Measurements from ENCODE around the gene KIT.

The KIT gene

DNA sequence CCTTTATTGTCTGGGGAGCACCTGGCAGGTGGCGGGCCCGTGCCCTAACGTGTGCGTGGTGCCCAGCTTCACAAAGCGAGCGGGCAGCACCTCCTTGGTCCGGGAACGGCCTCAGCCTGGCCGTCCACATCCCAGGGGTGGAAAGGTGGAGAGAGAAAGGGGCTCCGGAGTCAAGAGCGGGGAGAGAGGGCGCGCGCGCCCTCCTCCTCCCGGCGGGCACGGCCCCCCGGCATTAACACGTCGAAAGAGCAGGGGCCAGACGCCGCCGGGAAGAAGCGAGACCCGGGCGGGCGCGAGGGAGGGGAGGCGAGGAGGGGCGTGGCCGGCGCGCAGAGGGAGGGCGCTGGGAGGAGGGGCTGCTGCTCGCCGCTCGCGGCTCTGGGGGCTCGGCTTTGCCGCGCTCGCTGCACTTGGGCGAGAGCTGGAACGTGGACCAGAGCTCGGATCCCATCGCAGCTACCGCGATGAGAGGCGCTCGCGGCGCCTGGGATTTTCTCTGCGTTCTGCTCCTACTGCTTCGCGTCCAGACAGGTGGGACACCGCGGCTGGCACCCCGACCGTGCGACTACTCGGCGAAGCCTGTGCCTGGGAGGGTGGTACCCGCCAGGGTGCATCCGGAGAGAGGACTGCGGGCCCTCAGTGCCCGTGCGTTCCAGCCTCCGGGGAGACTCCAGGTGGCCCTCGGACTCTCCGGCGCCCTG, at the start of gene KIT:
TSS of gene KIT (plus strand) at position 407 of the 701 bp plus-strand sequence. CDS start at position 465, 58 bp downstream.
- Histone ChIP-seq H3K27ac (ENCODE audit: low read depth, low read length, poor library complexity, severe bottlenecking) (no peak within 1 kb of the TSS), H3K9me3 (ENCODE audit: low read length) (no peaks in the 10 kb centered on the region), H3K4me1 (ENCODE audit: insufficient read depth, low read length, severe bottlenecking) (no peaks in the 10 kb centered on the region), H3K79me2 (ENCODE audit: insufficient read depth, low read length) (no peaks in the 10 kb centered on the region), H3K27me3 (ENCODE audit: insufficient read depth, low read length) (no peaks in the 10 kb centered on the region), H3K4me3 (ENCODE audit: low read depth, low read length, poor library complexity, severe bottlenecking) (no peak within 1 kb of the TSS), H3K36me3 (ENCODE audit: insufficient read depth, low read length) (no peaks in the 10 kb centered on the region), H2AFZ (ENCODE audit: low read length) (no peak within 1 kb of the TSS), H3K9me2 (ENCODE audit: low read depth, low read length) (no peaks in the 10 kb centered on the region), H3K4me2 (ENCODE audit: low read length) (no peak within 1 kb of the TSS), H3F3A (ENCODE audit: insufficient read depth, low read length) (no peaks in the 10 kb centered on the region), H3K9ac (ENCODE audit: low read length) (no peak within 1 kb of the TSS), H4K20me1 (ENCODE audit: insufficient read depth, low read length) (no peaks in the 10 kb centered on the region)
- no peak for TF ChIP-seq EZH2 (IDR thresholded peaks at IDR 0.05; ENCODE audit: borderline replicate concordance, low read length)
- TF ChIP-seq, protein P1, sequence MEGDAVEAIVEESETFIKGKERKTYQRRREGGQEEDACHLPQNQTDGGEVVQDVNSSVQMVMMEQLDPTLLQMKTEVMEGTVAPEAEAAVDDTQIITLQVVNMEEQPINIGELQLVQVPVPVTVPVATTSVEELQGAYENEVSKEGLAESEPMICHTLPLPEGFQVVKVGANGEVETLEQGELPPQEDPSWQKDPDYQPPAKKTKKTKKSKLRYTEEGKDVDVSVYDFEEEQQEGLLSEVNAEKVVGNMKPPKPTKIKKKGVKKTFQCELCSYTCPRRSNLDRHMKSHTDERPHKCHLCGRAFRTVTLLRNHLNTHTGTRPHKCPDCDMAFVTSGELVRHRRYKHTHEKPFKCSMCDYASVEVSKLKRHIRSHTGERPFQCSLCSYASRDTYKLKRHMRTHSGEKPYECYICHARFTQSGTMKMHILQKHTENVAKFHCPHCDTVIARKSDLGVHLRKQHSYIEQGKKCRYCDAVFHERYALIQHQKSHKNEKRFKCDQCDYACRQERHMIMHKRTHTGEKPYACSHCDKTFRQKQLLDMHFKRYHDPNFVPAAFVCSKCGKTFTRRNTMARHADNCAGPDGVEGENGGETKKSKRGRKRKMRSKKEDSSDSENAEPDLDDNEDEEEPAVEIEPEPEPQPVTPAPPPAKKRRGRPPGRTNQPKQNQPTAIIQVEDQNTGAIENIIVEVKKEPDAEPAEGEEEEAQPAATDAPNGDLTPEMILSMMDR (IDR thresholded peaks at IDR 0.05; ENCODE audit: low read length), result no peak

DNA sequence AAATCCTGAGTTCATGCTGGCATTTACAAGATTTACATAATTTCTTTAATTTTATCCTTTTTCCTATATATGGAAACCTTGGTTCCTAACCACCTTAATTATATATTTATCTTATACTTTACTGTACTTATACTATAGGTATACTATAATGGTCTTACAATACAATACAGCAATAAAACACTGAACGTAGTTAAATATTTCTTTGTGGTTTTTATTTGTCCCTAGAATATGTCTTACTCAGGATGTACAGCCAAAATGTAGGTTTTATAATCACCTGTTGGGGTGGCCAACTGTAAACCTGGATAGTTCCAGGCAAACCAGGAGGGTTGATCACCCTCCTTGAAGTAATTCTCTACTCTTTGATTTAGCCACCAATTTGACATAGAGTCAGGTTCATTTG, 48.4 kb upstream of the KIT start:
- H3K36me3 ChIP-seq (ENCODE audit: insufficient read depth, low read length), result no peaks in the 10 kb centered on the region
- no peaks in the 10 kb centered on the region for H3K27me3 ChIP-seq (ENCODE audit: insufficient read depth, low read length)
- H3K4me1 ChIP-seq (ENCODE audit: insufficient read depth, low read length, severe bottlenecking), result no peaks in the 10 kb centered on the region
- H3K9me3 ChIP-seq (ENCODE audit: low read length), result no peaks in the 10 kb centered on the region
- H3K27ac ChIP-seq (ENCODE audit: low read depth, low read length, poor library complexity, severe bottlenecking), result no peak overlapping the region
- H3F3A ChIP-seq (ENCODE audit: insufficient read depth, low read length), result no peaks in the 10 kb centered on the region
- no peak overlapping the region for H3K4me3 ChIP-seq (ENCODE audit: low read depth, low read length, poor library complexity, severe bottlenecking)
- H3K9ac ChIP-seq (ENCODE audit: low read length), result no peak overlapping the region
- TF ChIP-seq, protein P1 (IDR thresholded peaks at IDR 0.05; ENCODE audit: low read length), result no peak
- TF ChIP-seq EZH2 (IDR thresholded peaks at IDR 0.05; ENCODE audit: borderline replicate concordance, low read length), result no peak
- no peaks in the 10 kb centered on the region for H4K20me1 ChIP-seq (ENCODE audit: insufficient read depth, low read length)
- H3K9me2 ChIP-seq (ENCODE audit: low read depth, low read length), result no peaks in the 10 kb centered on the region
- H3K79me2 ChIP-seq (ENCODE audit: insufficient read depth, low read length), result no peaks in the 10 kb centered on the region
- H2AFZ ChIP-seq (ENCODE audit: low read length), result no peak overlapping the region
- no peak overlapping the region for H3K4me2 ChIP-seq (ENCODE audit: low read length)

DNA sequence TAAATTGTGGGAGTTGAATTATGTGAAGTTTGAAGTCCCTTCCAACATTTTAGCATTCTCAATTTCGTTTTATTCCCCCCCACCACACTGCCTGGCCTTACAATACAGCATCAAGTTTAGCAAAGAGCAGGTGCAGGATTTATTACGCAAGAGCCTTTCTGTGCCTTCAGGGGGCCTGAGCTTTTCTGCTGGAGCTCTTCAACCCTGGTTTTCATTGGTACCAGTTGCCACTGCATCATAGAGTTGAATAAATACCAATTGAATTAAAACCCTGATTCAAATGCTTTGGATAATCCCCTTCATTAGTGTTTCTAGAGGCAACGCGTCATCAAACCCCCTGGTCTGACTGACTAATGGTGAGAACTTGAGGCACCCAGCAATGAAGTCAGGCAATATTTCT, 43.6 kb upstream of the KIT start:
- no peaks in the 10 kb centered on the region for H3K9me2 ChIP-seq (ENCODE audit: low read depth, low read length)
- H3K27ac ChIP-seq (ENCODE audit: low read depth, low read length, poor library complexity, severe bottlenecking), result no peak overlapping the region
- no peaks in the 10 kb centered on the region for H3F3A ChIP-seq (ENCODE audit: insufficient read depth, low read length)
- TF ChIP-seq EZH2 (IDR thresholded peaks at IDR 0.05; ENCODE audit: borderline replicate concordance, low read length), result no peak
- TF ChIP-seq, protein P1 (IDR thresholded peaks at IDR 0.05; ENCODE audit: low read length), result no peak
- no peaks in the 10 kb centered on the region for H3K4me1 ChIP-seq (ENCODE audit: insufficient read depth, low read length, severe bottlenecking)
- no peaks in the 10 kb centered on the region for H4K20me1 ChIP-seq (ENCODE audit: insufficient read depth, low read length)
- no peak overlapping the region for H3K4me3 ChIP-seq (ENCODE audit: low read depth, low read length, poor library complexity, severe bottlenecking)
- H2AFZ ChIP-seq (ENCODE audit: low read length), result no peak overlapping the region
- H3K36me3 ChIP-seq (ENCODE audit: insufficient read depth, low read length), result no peaks in the 10 kb centered on the region
- no peaks in the 10 kb centered on the region for H3K9me3 ChIP-seq (ENCODE audit: low read length)
- no peak overlapping the region for H3K4me2 ChIP-seq (ENCODE audit: low read length)
- H3K27me3 ChIP-seq (ENCODE audit: insufficient read depth, low read length), result no peaks in the 10 kb centered on the region
- no peaks in the 10 kb centered on the region for H3K79me2 ChIP-seq (ENCODE audit: insufficient read depth, low read length)
- H3K9ac ChIP-seq (ENCODE audit: low read length), result no peak overlapping the region

Data from OCI-LY1 (cell line).